ENCODE data around the gene PRTG.

- TF ChIP-seq EZH2phosphoT487 (IDR thresholded peaks at IDR 0.05; ENCODE audit: insufficient read depth, low read depth) (no peak), EZH2 (IDR thresholded peaks at IDR 0.05; ENCODE audit: insufficient read depth, poor library complexity, severe bottlenecking) (no peak)
Measured at GRCh38 chr15:55703873-55704301, 39.1 kb downstream of the PRTG start.

Measured in GM23248 (cell line).